ENCODE measurements around the gene MCTP1. TPM values are rescaled to one million over a fixed set of nuclear protein-coding genes. Genes with fewer than 3 reads are reported as not detected.
A peak's percentile ranks its signal among the peaks of the same experiment; 100 is the strongest.

The MCTP1 gene
- total and polyA plus RNA-seq, 7 experiments from 2014 or later = 0.75 to 38.9 (median 2.3) TPM; not detected in 1

GRCh38 chr5:95057615-95058014 lies 227.3 kb downstream of the MCTP1 start:
- H3K27me3 ChIP-seq (ENCODE audit: control insufficient read depth in 2 of 2, insufficient read depth in 2 of 2, low read length in 2 of 2) = no peaks in the 10 kb centered on the region
- H3K4me3 ChIP-seq (ENCODE audit: low read length) = no peak overlapping the region
- intact Hi-C loops (cut with micrococcal nuclease) = no loop called here
- H3K4me1 Mint-ChIP-seq = peaks cover 0 to 3% (median 0%) of the 10 kb centered on the region in 7 donors
- H3K36me3 Mint-ChIP-seq = no peaks in the 10 kb centered on the region
- CTCF ChIA-PET = no interaction called here
- H3K4me1 ChIP-seq (ENCODE audit: control insufficient read depth in 2 of 2, insufficient read depth in 2 of 2, low read length in 2 of 2) = no peaks in the 10 kb centered on the region
- no peaks in the 10 kb centered on the region for H3K9me3 ChIP-seq (ENCODE audit: control insufficient read depth in 2 of 3, low read length in 3 of 3)
- no peak overlapping the region for H3K4me3 Mint-ChIP-seq
- H3K27ac ChIP-seq (ENCODE audit: low read depth, low read length) = no peak overlapping the region
- H3K27ac Mint-ChIP-seq = no peak overlapping the region
- H3K36me3 ChIP-seq (ENCODE audit: control insufficient read depth in 2 of 3, insufficient read depth in 3 of 3, low read length in 3 of 3) = no peaks in the 10 kb centered on the region
- ATAC-seq (no peak), DNase-seq (no peak)
- peaks cover 0 to 2% (median 0%) of the 10 kb centered on the region in 5 donors for H3K27me3 Mint-ChIP-seq
- POLR2A ChIA-PET = no interaction called here
- H3K9me3 Mint-ChIP-seq = no peaks in the 10 kb centered on the region

GRCh38 chr5:95053253-95053652 lies 231.6 kb downstream of the MCTP1 start:
- CTCF ChIA-PET = no interaction called here
- Histone ChIP-seq H3K27me3 (ENCODE audit: control insufficient read depth in 2 of 2, insufficient read depth in 2 of 2, low read length in 2 of 2) (no peaks in the 10 kb centered on the region), H3K4me3 (ENCODE audit: low read length) (no peak overlapping the region), H3K4me1 (ENCODE audit: control insufficient read depth in 2 of 2, insufficient read depth in 2 of 2, low read length in 2 of 2) (no peaks in the 10 kb centered on the region), H3K36me3 (ENCODE audit: control insufficient read depth in 2 of 3, insufficient read depth in 3 of 3, low read length in 3 of 3) (no peaks in the 10 kb centered on the region), H3K27ac (ENCODE audit: low read depth, low read length) (no peak overlapping the region), H3K9me3 (ENCODE audit: control insufficient read depth in 2 of 3, low read length in 3 of 3) (no peaks in the 10 kb centered on the region)
- Mint-ChIP-seq H3K9me3 (no peaks in the 10 kb centered on the region), H3K27me3 (peaks cover 0 to 3% (median 2%) of the 10 kb centered on the region in 5 donors), H3K4me1 (peaks cover 0 to 4% (median 0%) of the 10 kb centered on the region in 7 donors), H3K36me3 (no peaks in the 10 kb centered on the region), H3K27ac (no peak overlapping the region), H3K4me3 (no peak overlapping the region)
- POLR2A ChIA-PET = no interaction called here
- no peak for DNase-seq
- no peak for ATAC-seq
- intact Hi-C loops (cut with micrococcal nuclease) = no loop called here

GRCh38 chr5:95050708-95051107 lies 234.2 kb downstream of the MCTP1 start:
- H3K4me3 Mint-ChIP-seq = no peak overlapping the region
- H3K4me1 Mint-ChIP-seq = peaks cover 0 to 3% (median 0%) of the 10 kb centered on the region in 7 donors
- H3K27me3 Mint-ChIP-seq = peaks cover 0 to 8% (median 0%) of the 10 kb centered on the region in 5 donors
- H3K36me3 ChIP-seq (ENCODE audit: control insufficient read depth in 2 of 3, insufficient read depth in 3 of 3, low read length in 3 of 3) = no peaks in the 10 kb centered on the region
- no peaks in the 10 kb centered on the region for H3K9me3 ChIP-seq (ENCODE audit: control insufficient read depth in 2 of 3, low read length in 3 of 3)
- H3K4me3 ChIP-seq (ENCODE audit: low read length) = no peak overlapping the region
- ChIA-PET CTCF (no interaction called here), POLR2A (no interaction called here)
- DNase-seq (no peak), ATAC-seq (no peak)
- no peaks in the 10 kb centered on the region for H3K36me3 Mint-ChIP-seq
- intact Hi-C loops (cut with micrococcal nuclease) = no loop called here
- no peak overlapping the region for H3K27ac Mint-ChIP-seq
- no peaks in the 10 kb centered on the region for H3K9me3 Mint-ChIP-seq
- no peak overlapping the region for H3K27ac ChIP-seq (ENCODE audit: low read depth, low read length)
- H3K4me1 ChIP-seq (ENCODE audit: control insufficient read depth in 2 of 2, insufficient read depth in 2 of 2, low read length in 2 of 2) = no peaks in the 10 kb centered on the region
- H3K27me3 ChIP-seq (ENCODE audit: control insufficient read depth in 2 of 2, insufficient read depth in 2 of 2, low read length in 2 of 2) = no peaks in the 10 kb centered on the region

GRCh38 chr5:95048628-95049027 lies 236.3 kb downstream of the MCTP1 start:
- Mint-ChIP-seq H3K27me3 (peaks cover 0 to 8% (median 0%) of the 10 kb centered on the region in 5 donors), H3K36me3 (no peaks in the 10 kb centered on the region), H3K4me1 (peaks cover 0 to 8% (median 0%) of the 10 kb centered on the region in 7 donors), H3K27ac (no peak overlapping the region), H3K4me3 (no peak overlapping the region), H3K9me3 (no peaks in the 10 kb centered on the region)
- Histone ChIP-seq H3K4me1 (ENCODE audit: control insufficient read depth in 2 of 2, insufficient read depth in 2 of 2, low read length in 2 of 2) (no peaks in the 10 kb centered on the region), H3K4me3 (ENCODE audit: low read length) (no peak overlapping the region), H3K27ac (ENCODE audit: low read depth, low read length) (no peak overlapping the region), H3K9me3 (ENCODE audit: control insufficient read depth in 2 of 3, low read length in 3 of 3) (no peaks in the 10 kb centered on the region), H3K27me3 (ENCODE audit: control insufficient read depth in 2 of 2, insufficient read depth in 2 of 2, low read length in 2 of 2) (no peaks in the 10 kb centered on the region), H3K36me3 (ENCODE audit: control insufficient read depth in 2 of 3, insufficient read depth in 3 of 3, low read length in 3 of 3) (no peaks in the 10 kb centered on the region)
- ChIA-PET CTCF (no interaction called here), POLR2A (no interaction called here)
- intact Hi-C loops (cut with micrococcal nuclease) = no loop called here
- no peak for DNase-seq
- ATAC-seq = peak; percentile 61

- ATAC-seq (no peak), DNase-seq (no peak)
- intact Hi-C loops (cut with micrococcal nuclease) = no loop called here
- POLR2A ChIA-PET = no interaction called here
- no peaks in the 10 kb centered on the region for H3K9me3 Mint-ChIP-seq
- H3K4me1 Mint-ChIP-seq = peaks cover 0 to 11% (median 0%) of the 10 kb centered on the region in 7 donors
- Histone ChIP-seq H3K36me3 (ENCODE audit: control insufficient read depth in 2 of 3, insufficient read depth in 3 of 3, low read length in 3 of 3) (no peaks in the 10 kb centered on the region), H3K27ac (ENCODE audit: low read depth, low read length) (no peak overlapping the region), H3K27me3 (ENCODE audit: control insufficient read depth in 2 of 2, insufficient read depth in 2 of 2, low read length in 2 of 2) (no peaks in the 10 kb centered on the region), H3K9me3 (ENCODE audit: control insufficient read depth in 2 of 3, low read length in 3 of 3) (no peaks in the 10 kb centered on the region), H3K4me3 (ENCODE audit: low read length) (no peak overlapping the region), H3K4me1 (ENCODE audit: control insufficient read depth in 2 of 2, insufficient read depth in 2 of 2, low read length in 2 of 2) (no peaks in the 10 kb centered on the region)
- CTCF ChIA-PET = no interaction called here
- peaks cover 0 to 8% (median 0%) of the 10 kb centered on the region in 5 donors for H3K27me3 Mint-ChIP-seq
- H3K27ac Mint-ChIP-seq = no peak overlapping the region
- H3K36me3 Mint-ChIP-seq = no peaks in the 10 kb centered on the region
- no peak overlapping the region for H3K4me3 Mint-ChIP-seq
Measured at GRCh38 chr5:95045181-95045965, 239.5 kb downstream of the MCTP1 start.

GRCh38 chr5:95044096-95044495 lies 240.8 kb downstream of the MCTP1 start:
- Histone ChIP-seq H3K27me3 (ENCODE audit: control insufficient read depth in 2 of 2, insufficient read depth in 2 of 2, low read length in 2 of 2) (no peaks in the 10 kb centered on the region), H3K27ac (ENCODE audit: low read depth, low read length) (no peak overlapping the region), H3K36me3 (ENCODE audit: control insufficient read depth in 2 of 3, insufficient read depth in 3 of 3, low read length in 3 of 3) (no peaks in the 10 kb centered on the region), H3K4me1 (ENCODE audit: control insufficient read depth in 2 of 2, insufficient read depth in 2 of 2, low read length in 2 of 2) (no peaks in the 10 kb centered on the region), H3K4me3 (ENCODE audit: low read length) (no peak overlapping the region), H3K9me3 (ENCODE audit: control insufficient read depth in 2 of 3, low read length in 3 of 3) (no peaks in the 10 kb centered on the region)
- ChIA-PET CTCF (no interaction called here), POLR2A (interaction anchor here (0.6 kb wide), 1 partner anchor 16 kb away, joined by 3 read pairs; no protein-coding TSS in a partner anchor)
- Mint-ChIP-seq H3K27me3 (peaks cover 0 to 4% (median 0%) of the 10 kb centered on the region in 5 donors), H3K9me3 (no peaks in the 10 kb centered on the region), H3K4me1 (peaks cover 0 to 10% (median 0%) of the 10 kb centered on the region in 7 donors), H3K4me3 (no peak overlapping the region), H3K27ac (no peak overlapping the region), H3K36me3 (no peaks in the 10 kb centered on the region)
- no peak for DNase-seq
- intact Hi-C loops (cut with micrococcal nuclease) = no loop called here
- no peak for ATAC-seq

- H3K9me3 ChIP-seq (ENCODE audit: control insufficient read depth in 2 of 3, low read length in 3 of 3) = no peaks in the 10 kb centered on the region
- POLR2A ChIA-PET = interaction anchor here (0.6 kb wide), 1 partner anchor 16 kb away, joined by 3 read pairs; no protein-coding TSS in a partner anchor
- H3K27ac ChIP-seq (ENCODE audit: low read depth, low read length) = no peak overlapping the region
- no peaks in the 10 kb centered on the region for H3K27me3 ChIP-seq (ENCODE audit: control insufficient read depth in 2 of 2, insufficient read depth in 2 of 2, low read length in 2 of 2)
- no peak for DNase-seq
- Mint-ChIP-seq H3K36me3 (no peaks in the 10 kb centered on the region), H3K4me1 (peaks cover 0 to 8% (median 0%) of the 10 kb centered on the region in 7 donors), H3K4me3 (no peak overlapping the region), H3K9me3 (no peaks in the 10 kb centered on the region), H3K27me3 (peaks cover 0 to 4% (median 0%) of the 10 kb centered on the region in 5 donors), H3K27ac (no peak overlapping the region)
- H3K4me1 ChIP-seq (ENCODE audit: control insufficient read depth in 2 of 2, insufficient read depth in 2 of 2, low read length in 2 of 2) = no peaks in the 10 kb centered on the region
- CTCF ChIA-PET = no interaction called here
- H3K36me3 ChIP-seq (ENCODE audit: control insufficient read depth in 2 of 3, insufficient read depth in 3 of 3, low read length in 3 of 3) = no peaks in the 10 kb centered on the region
- no peak overlapping the region for H3K4me3 ChIP-seq (ENCODE audit: low read length)
- intact Hi-C loops (cut with micrococcal nuclease) = no loop called here
- no peak for ATAC-seq
Measured at GRCh38 chr5:95043648-95044047, 241.2 kb downstream of the MCTP1 start.

All from naive thymus-derived CD4-positive, alpha-beta T cell (primary cell).